ENCODE measurements around the gene TRAPPC2B. TPM values are rescaled to one million over a fixed set of nuclear protein-coding genes. Genes with fewer than 3 reads are reported as not detected.

TRAPPC2B gene
- total and polyA plus RNA-seq, 7 donors = 9.2 to 28.1 (median 21.3) TPM

- 1 to 2% methylated on average over 71 of the region's 71 CpGs for WGBS, 2 donors
- peaks cover 11 to 26% (median 22%) of the 10 kb centered on the region in 4 donors for H3K36me3 ChIP-seq
- peak; percentile 98 for DNase-seq
- intact Hi-C loops (cut with DNase I) = loop anchor here (2.0 to 5.0 kb wide), 2 partner anchors 40 to 42 kb away; partner anchors contain the start of genes TRAPPC2B, ZNF460 and ZNF547
- TF ChIP-seq, protein P1, sequence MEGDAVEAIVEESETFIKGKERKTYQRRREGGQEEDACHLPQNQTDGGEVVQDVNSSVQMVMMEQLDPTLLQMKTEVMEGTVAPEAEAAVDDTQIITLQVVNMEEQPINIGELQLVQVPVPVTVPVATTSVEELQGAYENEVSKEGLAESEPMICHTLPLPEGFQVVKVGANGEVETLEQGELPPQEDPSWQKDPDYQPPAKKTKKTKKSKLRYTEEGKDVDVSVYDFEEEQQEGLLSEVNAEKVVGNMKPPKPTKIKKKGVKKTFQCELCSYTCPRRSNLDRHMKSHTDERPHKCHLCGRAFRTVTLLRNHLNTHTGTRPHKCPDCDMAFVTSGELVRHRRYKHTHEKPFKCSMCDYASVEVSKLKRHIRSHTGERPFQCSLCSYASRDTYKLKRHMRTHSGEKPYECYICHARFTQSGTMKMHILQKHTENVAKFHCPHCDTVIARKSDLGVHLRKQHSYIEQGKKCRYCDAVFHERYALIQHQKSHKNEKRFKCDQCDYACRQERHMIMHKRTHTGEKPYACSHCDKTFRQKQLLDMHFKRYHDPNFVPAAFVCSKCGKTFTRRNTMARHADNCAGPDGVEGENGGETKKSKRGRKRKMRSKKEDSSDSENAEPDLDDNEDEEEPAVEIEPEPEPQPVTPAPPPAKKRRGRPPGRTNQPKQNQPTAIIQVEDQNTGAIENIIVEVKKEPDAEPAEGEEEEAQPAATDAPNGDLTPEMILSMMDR (IDR thresholded peaks at IDR 0.05) = no peak
- TF ChIP-seq POLR2AphosphoS5 (IDR thresholded peaks at IDR 0.05) (peak; percentile 73 to 92 (median 90)), POLR2A (IDR thresholded peaks at IDR 0.05) (peak; percentile 44 to 65)
- peak within 1 kb of the TSS; percentile 83 to 92 (median 85) for H3K27ac ChIP-seq
- H3K4me1 ChIP-seq = peaks cover 0 to 24% (median 15%) of the 10 kb centered on the region in 4 donors
- no peaks in the 10 kb centered on the region for H3K27me3 ChIP-seq
- H3K9me3 ChIP-seq = peaks cover 0 to 7% (median 2%) of the 10 kb centered on the region in 4 donors
- peak within 1 kb of the TSS; percentile 64 to 94 (median 68) for H3K4me3 ChIP-seq
These were observed 42.9 kb upstream of the TRAPPC2B start, which contains the start of gene ZNF543 for GRCh38 chr19:57320180-57321084. Gene ZNF543 (plus strand): TSS chr19:57320472. CDS start chr19:57320854, 382 bp downstream.

DNA sequence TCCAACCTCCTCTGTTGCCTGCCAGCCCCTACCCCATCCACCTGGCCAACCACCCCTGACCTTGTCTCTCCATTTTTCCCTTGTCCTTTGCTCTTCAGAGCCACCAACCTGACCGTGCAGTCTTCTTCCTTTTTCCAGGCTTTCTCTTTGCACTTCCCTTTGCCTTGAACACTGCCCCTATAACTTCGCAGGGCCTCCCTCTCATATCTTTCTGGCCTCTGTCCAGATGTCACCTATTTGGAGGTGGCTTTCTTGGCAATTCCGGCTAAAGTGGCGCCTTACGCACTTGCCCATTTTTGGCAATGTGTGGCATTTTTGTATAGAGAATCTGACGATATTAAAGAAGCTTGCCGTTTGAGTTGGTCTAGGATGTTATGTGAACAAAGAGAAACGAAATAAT lies 42.2 kb upstream of the TRAPPC2B start:
- intact Hi-C loops (cut with DNase I) = loop anchor here (2.0 to 5.0 kb wide), 2 partner anchors 40 to 41 kb away; partner anchors contain the start of genes TRAPPC2B, ZNF460 and ZNF547
- H3K27ac ChIP-seq = peak overlapping the region; percentile 83 to 92 (median 85)
- H3K27me3 ChIP-seq = no peaks in the 10 kb centered on the region
- H3K4me3 ChIP-seq = peak overlapping the region; percentile 64 to 94 (median 68)
- peaks cover 11 to 33% (median 28%) of the 10 kb centered on the region in 4 donors for H3K36me3 ChIP-seq
- H3K9me3 ChIP-seq = peaks cover 0 to 8% (median 4%) of the 10 kb centered on the region in 4 donors
- DNase-seq = no peak
- WGBS, 2 donors = 41 to 53% methylated on average over 8 of the region's 8 CpGs
- H3K4me1 ChIP-seq = peaks cover 0 to 24% (median 15%) of the 10 kb centered on the region in 4 donors
- TF ChIP-seq POLR2A (IDR thresholded peaks at IDR 0.05) (no peak), POLR2AphosphoS5 (IDR thresholded peaks at IDR 0.05) (no peak), EP300 (IDR thresholded peaks at IDR 0.05) (no peak)
- TF ChIP-seq, protein P1 (IDR thresholded peaks at IDR 0.05) = no peak

DNA sequence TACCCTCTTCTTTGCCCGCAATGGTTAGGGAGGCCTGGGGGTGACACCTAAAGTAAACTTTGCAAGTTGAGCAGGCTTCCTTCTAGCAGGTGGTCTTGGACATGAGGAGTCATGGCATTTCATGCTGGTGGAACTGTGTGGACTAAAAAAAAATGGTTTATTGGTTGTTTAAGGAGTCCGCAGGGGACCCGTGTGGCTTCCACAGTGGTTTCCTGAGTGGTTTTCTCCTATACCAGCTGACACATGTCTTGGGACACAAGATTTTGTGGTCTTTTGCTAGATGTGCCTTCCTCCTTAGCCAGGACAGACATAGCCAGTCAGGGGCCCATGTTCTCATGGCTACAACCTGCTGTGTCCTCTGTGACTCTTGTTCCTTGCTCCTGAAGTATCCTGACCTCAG lies 41.6 kb upstream of the TRAPPC2B start:
- peak overlapping the region in 1 of 4 donors; percentile 92 for H3K27ac ChIP-seq
- intact Hi-C loops (cut with DNase I) = loop anchor here (2.0 to 5.0 kb wide), 2 partner anchors 41 kb away; partner anchors contain the start of genes TRAPPC2B, ZNF460 and ZNF547
- 61 to 89% methylated on average over 3 of the region's 3 CpGs for WGBS, 2 donors
- H3K27me3 ChIP-seq = no peaks in the 10 kb centered on the region
- peaks cover 17 to 39% (median 35%) of the 10 kb centered on the region in 4 donors for H3K36me3 ChIP-seq
- peaks cover 0 to 24% (median 15%) of the 10 kb centered on the region in 4 donors for H3K4me1 ChIP-seq
- peaks cover 3 to 8% (median 5%) of the 10 kb centered on the region in 4 donors for H3K9me3 ChIP-seq
- H3K4me3 ChIP-seq = peak overlapping the region in 2 of 4 donors; percentile 69 to 94
- TF ChIP-seq EP300 (IDR thresholded peaks at IDR 0.05) = no peak
- no peak for TF ChIP-seq POLR2A (IDR thresholded peaks at IDR 0.05)
- TF ChIP-seq, protein P1 (IDR thresholded peaks at IDR 0.05) = no peak
- TF ChIP-seq POLR2AphosphoS5 (IDR thresholded peaks at IDR 0.05) = no peak
- no peak for DNase-seq

GRCh38 chr19:57324992-57325391 lies 38.4 kb upstream of the TRAPPC2B start:
- Histone ChIP-seq H3K27me3 (no peaks in the 10 kb centered on the region), H3K4me3 (no peak overlapping the region), H3K36me3 (peaks cover 43 to 70% (median 60%) of the 10 kb centered on the region in 4 donors), H3K27ac (no peak overlapping the region), H3K9me3 (peaks cover 17 to 23% (median 19%) of the 10 kb centered on the region in 4 donors), H3K4me1 (peaks cover 0 to 20% (median 15%) of the 10 kb centered on the region in 4 donors)
- TF ChIP-seq, protein P1 (IDR thresholded peaks at IDR 0.05) = no peak
- no peak for TF ChIP-seq POLR2A (IDR thresholded peaks at IDR 0.05)
- no peak for TF ChIP-seq POLR2AphosphoS5 (IDR thresholded peaks at IDR 0.05)
- TF ChIP-seq EP300 (IDR thresholded peaks at IDR 0.05) = no peak
- DNase-seq = no peak
- intact Hi-C loops (cut with DNase I) = loop anchor here (5.0 kb wide), 1 partner anchor 37 kb away; the partner anchor contains the start of genes TRAPPC2B and ZNF547

Measured in sigmoid colon (tissue), 7 donors.